ENCODE measurements around the gene MYL9. TPM values are rescaled to one million over a fixed set of nuclear protein-coding genes. Genes with fewer than 3 reads are reported as not detected.

MYL9 gene
- total RNA-seq, 2 donors from 2014 or later: 49.3 to 582 TPM

- no peak for TF ChIP-seq CTCF (IDR thresholded peaks at IDR 0.05)
- intact Hi-C loops (cut with DNase I): no loop called here
- no peak for DNase-seq
- Histone ChIP-seq H3K9me3 (no peaks in the 10 kb centered on the region), H3K9ac (ENCODE audit: low read depth in 2 of 2, low read length in 2 of 2) (no peak overlapping the region), H3K27me3 (no peaks in the 10 kb centered on the region), H3K27ac (no peak overlapping the region), H3K36me3 (peaks cover 4% of the 10 kb centered on the region), H3K4me1 (no peaks in the 10 kb centered on the region), H3K4me3 (no peak overlapping the region)
Observed at GRCh38 chr20:36504295-36504694, 37.0 kb upstream of the MYL9 start.

DNA sequence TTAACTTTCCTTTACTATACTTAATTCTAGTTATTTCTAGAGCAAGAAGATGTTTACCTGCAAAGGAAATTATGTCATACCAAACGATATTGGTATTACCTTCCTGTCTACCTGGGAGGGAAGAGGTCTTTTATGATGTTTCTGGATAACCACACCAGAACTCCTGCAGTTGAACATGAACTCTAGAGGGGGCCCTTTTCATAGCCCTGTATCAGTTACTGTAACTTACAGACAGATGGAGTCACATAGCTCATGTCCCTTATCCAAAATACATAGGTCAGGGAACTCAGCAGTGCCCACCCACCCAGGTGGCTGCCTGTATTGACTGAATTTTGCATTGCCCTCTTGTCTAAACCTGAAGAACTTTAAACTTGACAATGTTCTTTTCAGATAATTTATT is 35.1 kb upstream of the MYL9 start:
- H3K9me3 ChIP-seq: no peaks in the 10 kb centered on the region
- no peak overlapping the region for H3K27ac ChIP-seq
- no peaks in the 10 kb centered on the region for H3K27me3 ChIP-seq
- H3K4me3 ChIP-seq: no peak overlapping the region
- H3K4me1 ChIP-seq: no peaks in the 10 kb centered on the region
- H3K9ac ChIP-seq (ENCODE audit: low read depth in 2 of 2, low read length in 2 of 2): no peak overlapping the region
- DNase-seq: no peak
- H3K36me3 ChIP-seq: peaks cover 4% of the 10 kb centered on the region
- intact Hi-C loops (cut with DNase I): no loop called here
- TF ChIP-seq CTCF (IDR thresholded peaks at IDR 0.05): no peak

DNA sequence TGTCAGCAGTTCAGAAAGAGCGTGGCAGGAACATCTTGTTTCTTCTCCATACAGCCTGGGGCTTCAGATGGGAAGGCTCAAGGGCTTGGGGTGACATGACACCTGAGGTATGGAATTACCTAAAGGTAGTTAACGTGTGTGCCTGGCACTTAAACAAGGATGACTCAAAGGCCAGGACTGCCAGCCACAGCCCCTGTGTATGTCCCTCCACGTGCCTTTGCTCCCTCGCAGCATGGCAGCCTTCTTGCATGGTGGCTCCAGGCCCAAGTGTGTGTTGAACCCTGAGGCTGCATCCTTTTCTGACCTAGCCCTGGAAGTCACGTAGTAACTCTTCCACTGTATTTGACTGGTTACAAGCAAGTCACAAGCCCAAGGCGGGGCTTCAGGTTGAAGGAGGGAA is 33.6 kb upstream of the MYL9 start:
- intact Hi-C loops (cut with DNase I): no loop called here
- H3K27ac ChIP-seq: no peak overlapping the region
- no peaks in the 10 kb centered on the region for H3K4me1 ChIP-seq
- DNase-seq: no peak
- H3K9me3 ChIP-seq: no peaks in the 10 kb centered on the region
- no peak overlapping the region for H3K4me3 ChIP-seq
- no peak for TF ChIP-seq CTCF (IDR thresholded peaks at IDR 0.05)
- H3K36me3 ChIP-seq: peaks cover 4% of the 10 kb centered on the region
- no peak overlapping the region for H3K9ac ChIP-seq (ENCODE audit: low read depth in 2 of 2, low read length in 2 of 2)
- no peaks in the 10 kb centered on the region for H3K27me3 ChIP-seq

GRCh38 chr20:36519012-36519719 is 22.2 kb upstream of the MYL9 start:
- no peaks in the 10 kb centered on the region for H3K4me1 ChIP-seq
- no peaks in the 10 kb centered on the region for H3K9me3 ChIP-seq
- intact Hi-C loops (cut with DNase I): no loop called here
- DNase-seq: no peak
- no peak for TF ChIP-seq CTCF (IDR thresholded peaks at IDR 0.05)
- no peak overlapping the region for H3K9ac ChIP-seq (ENCODE audit: low read depth in 2 of 2, low read length in 2 of 2)
- no peak overlapping the region for H3K27ac ChIP-seq
- peaks cover 4% of the 10 kb centered on the region for H3K36me3 ChIP-seq
- no peaks in the 10 kb centered on the region for H3K27me3 ChIP-seq
- no peak overlapping the region for H3K4me3 ChIP-seq

DNA sequence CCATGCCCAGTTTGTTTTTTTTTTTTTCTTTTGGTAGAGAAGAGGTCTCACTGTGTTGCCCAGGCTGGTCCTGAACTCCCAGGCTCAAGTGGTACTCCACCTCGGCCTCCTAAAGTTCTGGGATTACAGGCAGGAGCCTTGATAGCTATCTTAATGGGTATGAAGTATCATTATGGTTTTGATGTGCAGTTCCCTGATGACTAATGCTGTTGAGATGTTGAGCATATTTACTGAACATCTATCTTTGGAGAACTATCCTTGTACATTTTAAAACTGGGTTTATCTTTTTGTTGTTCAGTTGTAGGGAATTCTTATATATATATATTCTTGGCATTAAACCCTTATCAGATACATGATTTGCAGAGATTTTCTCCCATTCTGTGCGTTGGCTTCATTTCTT is 21.4 kb upstream of the MYL9 start:
- no peak overlapping the region for H3K27ac ChIP-seq
- no peaks in the 10 kb centered on the region for H3K9me3 ChIP-seq
- H3K9ac ChIP-seq (ENCODE audit: low read depth in 2 of 2, low read length in 2 of 2): no peak overlapping the region
- H3K27me3 ChIP-seq: no peaks in the 10 kb centered on the region
- no peak for DNase-seq
- H3K4me1 ChIP-seq: no peaks in the 10 kb centered on the region
- no peak overlapping the region for H3K4me3 ChIP-seq
- intact Hi-C loops (cut with DNase I): no loop called here
- H3K36me3 ChIP-seq: peaks cover 10% of the 10 kb centered on the region
- no peak for TF ChIP-seq CTCF (IDR thresholded peaks at IDR 0.05)
